ENCODE measurements around the gene PNMT. TPM values are rescaled to one million over a fixed set of nuclear protein-coding genes. Genes with fewer than 3 reads are reported as not detected.

Gene PNMT
- total and polyA plus RNA-seq, 2 of the 13 experiments (the other 11 are each of a cell fraction or from before 2014, with no cell fraction given) = 0.25 TPM; not detected in 1

DNA sequence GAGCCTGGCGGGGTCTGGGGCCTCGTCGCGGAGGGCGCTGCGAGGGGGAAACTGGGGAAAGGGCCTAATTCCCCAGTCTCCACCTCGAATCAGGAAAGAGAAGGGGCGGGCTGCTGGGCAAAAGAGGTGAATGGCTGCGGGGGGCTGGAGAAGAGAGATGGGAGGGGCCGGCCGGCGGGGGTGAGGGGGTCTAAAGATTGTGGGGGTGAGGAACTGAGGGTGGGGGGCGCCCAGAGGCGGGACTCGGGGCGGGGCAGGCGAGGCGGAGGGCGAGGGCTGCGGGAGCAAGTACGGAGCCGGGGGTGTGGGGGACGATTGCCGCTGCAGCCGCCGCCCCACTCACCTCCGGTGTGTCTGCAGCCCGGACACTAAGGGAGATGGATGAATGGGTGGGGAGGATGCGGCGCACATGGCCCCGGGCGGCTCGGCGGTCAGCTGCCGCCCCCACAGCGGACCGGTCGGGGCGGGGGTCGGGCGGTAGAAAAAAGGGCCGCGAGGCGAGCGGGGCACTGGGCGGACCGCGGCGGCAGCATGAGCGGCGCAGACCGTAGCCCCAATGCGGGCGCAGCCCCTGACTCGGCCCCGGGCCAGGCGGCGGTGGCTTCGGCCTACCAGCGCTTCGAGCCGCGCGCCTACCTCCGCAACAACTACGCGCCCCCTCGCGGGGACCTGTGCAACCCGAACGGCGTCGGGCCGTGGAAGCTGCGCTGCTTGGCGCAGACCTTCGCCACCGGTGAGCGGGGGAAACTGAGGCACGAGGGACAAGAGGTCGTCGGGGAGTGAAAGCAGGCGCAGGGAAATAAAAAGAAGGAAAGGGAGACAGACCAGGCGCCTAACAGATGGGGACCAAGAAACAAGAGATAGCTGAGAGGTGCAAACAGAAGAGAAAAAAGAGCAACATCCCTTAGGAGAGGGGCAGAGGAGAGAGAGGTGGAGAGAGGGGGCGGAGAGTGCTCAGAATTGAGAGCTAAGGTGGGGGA is at the start of gene PNMT (continued):
- TF ChIP-seq, protein P1, sequence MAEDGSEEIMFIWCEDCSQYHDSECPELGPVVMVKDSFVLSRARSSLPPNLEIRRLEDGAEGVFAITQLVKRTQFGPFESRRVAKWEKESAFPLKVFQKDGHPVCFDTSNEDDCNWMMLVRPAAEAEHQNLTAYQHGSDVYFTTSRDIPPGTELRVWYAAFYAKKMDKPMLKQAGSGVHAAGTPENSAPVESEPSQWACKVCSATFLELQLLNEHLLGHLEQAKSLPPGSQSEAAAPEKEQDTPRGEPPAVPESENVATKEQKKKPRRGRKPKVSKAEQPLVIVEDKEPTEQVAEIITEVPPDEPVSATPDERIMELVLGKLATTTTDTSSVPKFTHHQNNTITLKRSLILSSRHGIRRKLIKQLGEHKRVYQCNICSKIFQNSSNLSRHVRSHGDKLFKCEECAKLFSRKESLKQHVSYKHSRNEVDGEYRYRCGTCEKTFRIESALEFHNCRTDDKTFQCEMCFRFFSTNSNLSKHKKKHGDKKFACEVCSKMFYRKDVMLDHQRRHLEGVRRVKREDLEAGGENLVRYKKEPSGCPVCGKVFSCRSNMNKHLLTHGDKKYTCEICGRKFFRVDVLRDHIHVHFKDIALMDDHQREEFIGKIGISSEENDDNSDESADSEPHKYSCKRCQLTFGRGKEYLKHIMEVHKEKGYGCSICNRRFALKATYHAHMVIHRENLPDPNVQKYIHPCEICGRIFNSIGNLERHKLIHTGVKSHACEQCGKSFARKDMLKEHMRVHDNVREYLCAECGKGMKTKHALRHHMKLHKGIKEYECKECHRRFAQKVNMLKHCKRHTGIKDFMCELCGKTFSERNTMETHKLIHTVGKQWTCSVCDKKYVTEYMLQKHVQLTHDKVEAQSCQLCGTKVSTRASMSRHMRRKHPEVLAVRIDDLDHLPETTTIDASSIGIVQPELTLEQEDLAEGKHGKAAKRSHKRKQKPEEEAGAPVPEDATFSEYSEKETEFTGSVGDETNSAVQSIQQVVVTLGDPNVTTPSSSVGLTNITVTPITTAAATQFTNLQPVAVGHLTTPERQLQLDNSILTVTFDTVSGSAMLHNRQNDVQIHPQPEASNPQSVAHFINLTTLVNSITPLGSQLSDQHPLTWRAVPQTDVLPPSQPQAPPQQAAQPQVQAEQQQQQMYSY (CRISPR knock-in tag; IDR thresholded peaks at IDR 0.05) = no peak
- TF ChIP-seq GPN1 (CRISPR knock-in tag; IDR thresholded peaks at IDR 0.05; ENCODE audit: borderline replicate concordance) (no peak), FOXM1 (CRISPR knock-in tag; IDR thresholded peaks at IDR 0.05) (no peak), EHMT2 (IDR thresholded peaks at IDR 0.05; ENCODE audit: borderline replicate concordance, low read depth, low read length) (no peak), SP140L (CRISPR knock-in tag; IDR thresholded peaks at IDR 0.05; ENCODE audit: borderline replicate concordance) (0 out of 2 replicates have a peak, but pooled peaks have one; percentile 68), ZNF230 (CRISPR knock-in tag; IDR thresholded peaks at IDR 0.05) (peak; percentile 84; the same call in 1 of the 2 replicates), ZNF382 (CRISPR knock-in tag; IDR thresholded peaks at IDR 0.05; ENCODE audit: borderline replicate concordance) (no peak), RFX3 (CRISPR knock-in tag; IDR thresholded peaks at IDR 0.05) (no peak), KDM3A (CRISPR knock-in tag; IDR thresholded peaks at IDR 0.05; ENCODE audit: low read depth) (peak; percentile 84), ZNF674 (CRISPR knock-in tag; IDR thresholded peaks at IDR 0.05; ENCODE audit: low read depth) (no peak), PRPF4 (IDR thresholded peaks at IDR 0.05; ENCODE audit: low read depth, low read length, poor library complexity, severe bottlenecking) (no peak), ZNF441 (CRISPR knock-in tag; IDR thresholded peaks at IDR 0.05; ENCODE audit: borderline replicate concordance) (no peak), XBP1 (CRISPR knock-in tag; IDR thresholded peaks at IDR 0.05) (no peak), ZBTB8A (CRISPR knock-in tag; IDR thresholded peaks at IDR 0.05; ENCODE audit: borderline replicate concordance, low read depth) (no peak), KAT7 (CRISPR knock-in tag; IDR thresholded peaks at IDR 0.05; ENCODE audit: borderline replicate concordance) (peak; percentile 63; the same call in 1 of the 2 replicates), ATF7-NPFF (CRISPR knock-in tag; IDR thresholded peaks at IDR 0.05; ENCODE audit: low read depth) (peak; percentile 92), ZNF556 (CRISPR knock-in tag; IDR thresholded peaks at IDR 0.05; ENCODE audit: borderline replicate concordance) (peak; percentile 83; the same call in 1 of the 2 replicates), FOXO1 (CRISPR knock-in tag; IDR thresholded peaks at IDR 0.05) (peak; percentile 73), HES4 (CRISPR knock-in tag; IDR thresholded peaks at IDR 0.05; ENCODE audit: borderline replicate concordance) (no peak)
- TF ChIP-seq, protein P2, sequence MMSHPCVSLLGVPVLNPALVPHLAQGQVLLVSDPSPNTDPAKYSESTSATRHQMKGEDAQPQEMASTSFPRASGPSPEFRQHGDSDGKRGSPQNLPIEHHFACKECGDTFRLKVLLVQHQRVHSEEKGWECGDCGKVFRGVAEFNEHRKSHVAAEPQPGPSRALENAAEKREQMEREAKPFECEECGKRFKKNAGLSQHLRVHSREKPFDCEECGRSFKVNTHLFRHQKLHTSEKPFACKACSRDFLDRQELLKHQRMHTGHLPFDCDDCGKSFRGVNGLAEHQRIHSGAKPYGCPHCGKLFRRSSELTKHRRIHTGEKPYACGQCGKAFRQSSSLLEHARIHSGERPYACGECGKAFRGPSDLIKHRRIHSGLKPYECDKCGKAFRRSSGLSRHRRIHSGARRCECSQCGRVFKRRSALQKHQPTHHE (CRISPR knock-in tag; IDR thresholded peaks at IDR 0.05; ENCODE audit: borderline replicate concordance) = no peak
- TF ChIP-seq, protein P3, sequence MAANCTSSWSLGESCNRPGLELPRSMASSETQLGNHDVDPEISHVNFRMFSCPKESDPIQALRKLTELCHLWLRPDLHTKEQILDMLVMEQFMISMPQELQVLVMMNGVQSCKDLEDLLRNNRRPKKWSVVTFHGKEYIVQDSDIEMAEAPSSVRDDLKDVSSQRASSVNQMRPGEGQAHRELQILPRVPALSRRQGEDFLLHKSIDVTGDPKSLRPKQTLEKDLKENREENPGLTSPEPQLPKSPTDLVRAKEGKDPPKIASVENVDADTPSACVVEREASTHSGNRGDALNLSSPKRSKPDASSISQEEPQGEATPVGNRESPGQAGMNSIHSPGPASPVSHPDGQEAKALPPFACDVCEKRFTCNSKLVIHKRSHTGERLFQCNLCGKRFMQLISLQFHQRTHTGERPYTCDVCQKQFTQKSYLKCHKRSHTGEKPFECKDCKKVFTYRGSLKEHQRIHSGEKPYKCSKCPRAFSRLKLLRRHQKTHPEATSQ (CRISPR knock-in tag; IDR thresholded peaks at IDR 0.05; ENCODE audit: borderline replicate concordance) = no peak
- TF ChIP-seq, protein P4, sequence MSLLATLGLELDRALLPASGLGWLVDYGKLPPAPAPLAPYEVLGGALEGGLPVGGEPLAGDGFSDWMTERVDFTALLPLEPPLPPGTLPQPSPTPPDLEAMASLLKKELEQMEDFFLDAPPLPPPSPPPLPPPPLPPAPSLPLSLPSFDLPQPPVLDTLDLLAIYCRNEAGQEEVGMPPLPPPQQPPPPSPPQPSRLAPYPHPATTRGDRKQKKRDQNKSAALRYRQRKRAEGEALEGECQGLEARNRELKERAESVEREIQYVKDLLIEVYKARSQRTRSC (CRISPR knock-in tag; IDR thresholded peaks at IDR 0.05; ENCODE audit: low read depth) = 0 out of 2 replicates have a peak, but pooled peaks have one; percentile 35
